GM18907 (cell line): Measurements from ENCODE around the gene UGT1A8.

Source experiments
- ATAC-seq: cut with Tn5 transposase; IDR thresholded peaks from one replicate; pipeline ENCODE4 v1.9.1; 2021; ENCODE audit warnings: mild to moderate bottlenecking, moderate library complexity; ENCODE audit not compliant: unreplicated experiment

UGT1A8 gene

DNA sequence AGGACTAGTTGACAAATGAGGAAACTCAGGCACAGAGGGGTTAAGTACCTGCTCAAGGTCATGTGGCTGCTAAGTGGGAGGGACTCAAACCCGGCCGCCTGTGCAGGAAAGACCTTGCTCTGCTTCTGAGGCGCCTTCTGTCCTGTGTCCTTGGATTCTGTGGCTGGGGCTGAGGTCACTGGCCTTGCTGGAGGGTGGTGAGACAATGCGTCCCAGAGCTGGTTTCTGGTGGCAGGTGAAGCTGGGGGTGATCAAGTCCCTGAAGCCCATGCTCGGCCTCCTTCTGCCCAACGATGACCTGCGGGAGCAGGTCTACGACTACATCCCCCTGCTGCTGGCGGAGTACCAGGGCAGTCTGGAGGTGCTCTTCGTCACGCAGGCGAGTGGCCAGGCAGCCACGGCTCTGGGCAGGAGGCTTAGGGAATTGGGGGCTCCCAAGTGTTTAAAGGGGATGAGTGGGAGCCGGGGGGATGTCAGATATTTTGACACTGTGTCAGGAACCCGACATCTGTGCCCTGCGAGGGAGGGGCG is 176.8 kb downstream of the UGT1A8 start:
- no peak for ATAC-seq

DNA sequence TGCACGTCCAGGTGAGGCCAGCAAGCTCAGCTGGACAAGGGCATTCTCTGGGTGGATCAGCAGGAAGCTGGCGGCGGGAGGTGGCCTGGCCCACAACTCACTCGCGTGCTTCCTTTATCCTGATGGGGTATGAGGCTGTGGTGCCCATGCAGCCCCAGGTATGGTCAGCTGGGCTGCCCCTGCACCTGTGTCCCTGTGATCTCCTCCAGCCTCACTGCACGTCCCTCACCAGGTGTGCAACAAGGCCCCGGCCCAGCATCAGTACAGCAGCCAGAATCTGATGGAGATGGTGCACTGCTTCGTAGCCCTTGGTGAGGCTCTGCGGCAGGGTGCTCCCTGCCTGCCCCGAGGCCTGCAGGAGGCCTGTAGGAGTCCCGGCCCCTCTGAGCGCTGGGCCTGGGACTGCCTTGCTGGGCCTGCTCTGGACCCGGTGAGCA is 178.3 kb downstream of the UGT1A8 start:
- ATAC-seq = no peak

DNA sequence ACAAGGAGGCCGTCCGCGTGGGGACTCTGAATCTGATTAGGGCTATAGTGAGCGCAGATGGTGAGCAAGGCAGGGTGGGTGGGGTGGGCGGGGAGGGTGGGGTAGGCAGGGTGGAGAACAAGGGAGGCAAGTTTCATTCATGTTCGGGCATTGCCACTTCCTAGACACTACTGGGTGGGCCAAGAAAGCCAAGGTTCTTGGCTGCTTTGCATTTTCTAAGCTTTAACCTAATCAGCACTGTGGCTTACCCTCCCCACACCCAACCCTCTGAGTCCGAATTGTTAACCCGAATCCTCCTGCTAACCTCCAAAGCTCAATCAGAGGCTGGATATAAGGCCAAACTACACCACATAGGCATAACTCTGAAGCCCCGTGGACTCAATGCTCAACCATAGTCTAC is 178.8 kb downstream of the UGT1A8 start:
- ATAC-seq = no peak

DNA sequence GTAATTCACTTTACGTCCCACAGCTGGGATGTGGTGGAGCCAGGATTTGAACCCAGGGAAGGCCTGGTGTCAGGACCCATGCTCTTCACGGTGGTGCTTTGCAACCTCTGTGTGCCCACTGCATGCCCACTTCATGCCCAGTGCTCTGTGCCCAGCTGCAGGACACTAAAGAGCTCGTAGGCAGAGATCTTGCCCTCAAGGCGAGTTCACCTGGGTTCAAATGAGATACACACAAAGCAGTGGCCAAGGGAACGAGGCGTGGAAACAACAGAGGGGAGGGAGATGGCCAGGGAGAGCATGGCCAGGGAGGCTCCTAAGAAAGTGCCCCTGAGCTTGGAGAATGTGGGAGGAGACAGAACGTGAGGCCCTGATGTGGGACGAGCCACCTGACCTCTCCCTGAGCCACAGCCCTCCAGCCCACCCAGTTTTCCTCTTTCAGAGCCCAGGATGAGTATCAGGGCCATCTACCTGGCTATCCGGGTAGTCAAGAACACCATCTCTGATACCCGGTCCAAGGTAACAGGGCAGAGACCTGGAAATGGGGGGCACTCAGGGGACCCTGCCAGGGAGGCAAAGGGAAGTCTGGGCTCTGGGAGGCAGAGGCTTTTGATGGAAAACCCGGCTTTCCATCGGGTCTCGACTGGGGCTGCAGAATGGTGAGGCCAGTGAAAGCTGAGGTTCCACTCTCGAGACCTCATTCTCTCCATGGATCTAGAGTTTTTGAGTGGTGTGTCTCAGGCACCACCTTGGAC is 181.1 kb downstream of the UGT1A8 start:
- ATAC-seq = no peak

DNA sequence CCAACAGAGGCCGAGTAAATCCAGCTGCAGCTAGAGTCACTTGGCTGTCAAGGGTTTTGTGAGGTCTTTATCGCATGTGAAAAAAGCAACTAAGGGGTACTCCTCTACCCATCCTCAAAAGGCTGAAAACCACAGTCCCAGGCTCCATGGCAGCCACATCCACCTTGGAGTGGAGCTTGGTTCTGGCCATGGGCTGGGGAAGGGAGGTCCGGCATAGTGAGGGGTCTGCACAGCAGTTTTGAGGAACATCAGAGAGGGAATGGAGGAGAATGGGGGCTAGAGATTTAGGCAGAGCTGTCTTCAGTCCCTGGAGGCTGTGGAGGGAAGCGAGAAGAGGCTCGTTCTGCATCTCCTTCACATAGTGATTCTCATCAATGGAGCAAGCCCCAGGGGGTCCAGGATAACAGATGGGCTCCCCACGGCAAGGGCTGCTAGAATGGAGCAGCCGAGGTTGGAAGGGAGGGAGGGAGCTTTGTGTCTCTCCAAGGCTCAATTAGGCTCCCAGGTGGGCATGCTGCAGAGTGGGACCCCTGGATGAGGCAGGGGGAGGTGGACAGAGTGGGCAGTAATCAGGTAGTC is 181.7 kb downstream of the UGT1A8 start:
- ATAC-seq = no peak

DNA sequence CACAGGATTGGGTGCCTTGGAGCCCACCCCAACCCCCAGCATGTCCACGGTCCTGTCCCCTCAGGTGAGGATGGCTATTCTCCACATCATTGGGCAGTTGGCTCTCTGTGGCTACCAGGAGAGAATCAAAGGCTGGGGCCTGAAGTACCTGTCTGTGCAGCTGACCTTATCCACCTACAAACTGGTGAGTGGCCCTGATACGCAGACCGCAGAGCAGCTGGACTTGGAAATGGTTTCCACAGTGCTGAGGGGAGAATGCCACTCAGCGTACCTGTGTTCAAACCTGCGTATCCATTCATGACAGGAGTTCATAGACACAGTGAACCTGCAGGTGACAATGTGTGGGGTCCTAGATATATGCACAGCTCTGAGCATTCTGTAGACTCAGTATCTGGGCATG is 182.3 kb downstream of the UGT1A8 start:
- ATAC-seq = no peak

DNA sequence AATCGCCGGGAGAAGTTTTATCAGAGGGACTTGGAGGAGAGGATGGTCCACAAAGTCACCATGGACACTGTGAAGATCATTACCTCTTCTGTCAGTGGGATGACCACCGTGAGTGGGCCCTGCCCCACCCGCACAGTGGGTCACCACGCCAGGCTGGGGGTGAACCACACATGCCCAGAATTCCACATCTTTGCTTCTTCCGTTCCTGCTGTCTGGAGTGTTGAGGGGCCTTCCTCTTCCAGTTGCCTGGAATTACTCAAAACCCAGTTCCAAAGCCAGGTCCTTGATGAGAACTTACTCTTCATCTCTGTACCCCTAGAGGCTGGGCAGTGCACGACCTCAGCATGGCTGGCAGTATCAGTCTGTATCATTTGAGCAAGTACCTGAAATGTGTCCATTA is 182.8 kb downstream of the UGT1A8 start:
- no peak for ATAC-seq

DNA sequence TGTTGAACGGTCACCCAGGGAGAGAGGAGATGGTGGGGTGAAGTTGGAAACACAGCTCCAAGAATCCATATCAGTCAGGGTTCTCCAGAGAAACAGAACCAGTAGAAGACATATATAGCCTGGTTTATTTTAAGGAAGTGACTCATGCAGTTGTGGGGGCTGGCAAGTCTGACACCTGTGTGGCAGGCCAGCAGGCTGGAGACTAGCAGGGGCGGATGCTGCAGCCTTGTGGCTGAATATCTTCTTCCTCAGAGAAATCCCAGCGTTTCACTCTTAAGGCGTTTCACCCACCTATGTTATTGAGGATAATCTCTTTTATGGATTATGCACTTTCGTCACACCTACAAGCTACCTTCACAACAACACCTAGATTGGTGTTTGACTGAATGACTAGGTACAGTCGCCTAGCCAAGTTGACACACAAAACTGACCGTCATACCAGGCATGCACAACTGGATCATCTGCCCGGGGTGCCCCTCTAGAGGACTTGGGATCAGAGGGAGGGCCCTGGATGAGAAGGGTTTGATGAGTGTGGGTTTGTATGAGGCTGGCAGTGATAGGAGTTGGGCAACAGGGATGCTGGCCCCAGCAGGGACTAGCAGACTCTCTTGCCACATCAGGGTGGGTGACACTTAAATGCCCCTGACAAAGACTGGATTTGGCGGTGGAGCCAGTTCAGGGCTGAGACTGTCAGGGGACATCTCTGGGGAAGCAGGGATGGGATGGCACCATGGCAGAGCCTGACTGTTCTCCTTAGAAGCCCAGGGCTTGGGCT is 184.1 kb downstream of the UGT1A8 start:
- ATAC-seq = no peak

DNA sequence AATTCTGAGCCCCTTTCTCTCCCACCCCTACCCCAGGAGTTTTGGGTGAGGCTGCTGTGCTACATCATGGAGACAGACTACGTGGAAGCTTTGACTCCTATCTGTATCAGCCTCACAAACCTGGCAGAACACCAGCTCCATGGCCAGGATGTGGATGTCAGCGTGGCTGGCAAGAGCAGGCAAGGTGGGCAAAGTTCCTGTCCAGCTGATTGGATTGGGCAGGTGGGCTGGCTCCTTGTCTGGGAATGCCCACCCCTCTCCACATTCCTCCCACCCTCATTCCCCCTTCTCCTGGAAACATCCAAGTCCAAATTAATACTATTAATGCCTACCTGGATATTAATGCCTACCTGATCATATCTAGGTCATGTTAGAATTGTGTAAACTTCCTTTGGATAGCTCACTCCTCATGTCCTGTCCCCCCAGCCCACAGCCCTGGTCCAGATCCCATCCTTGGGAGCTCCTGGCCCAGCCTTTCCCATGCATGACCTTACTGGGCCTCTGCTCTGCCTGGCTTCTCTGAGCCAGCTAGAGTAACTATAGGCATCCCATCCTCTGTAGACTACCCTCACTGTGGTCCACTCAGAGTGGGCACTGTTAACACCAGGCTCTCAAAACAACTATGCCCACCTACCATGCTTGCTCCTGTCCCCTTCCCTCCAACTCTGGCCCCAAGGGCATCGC is 184.8 kb downstream of the UGT1A8 start:
- no peak for ATAC-seq

DNA sequence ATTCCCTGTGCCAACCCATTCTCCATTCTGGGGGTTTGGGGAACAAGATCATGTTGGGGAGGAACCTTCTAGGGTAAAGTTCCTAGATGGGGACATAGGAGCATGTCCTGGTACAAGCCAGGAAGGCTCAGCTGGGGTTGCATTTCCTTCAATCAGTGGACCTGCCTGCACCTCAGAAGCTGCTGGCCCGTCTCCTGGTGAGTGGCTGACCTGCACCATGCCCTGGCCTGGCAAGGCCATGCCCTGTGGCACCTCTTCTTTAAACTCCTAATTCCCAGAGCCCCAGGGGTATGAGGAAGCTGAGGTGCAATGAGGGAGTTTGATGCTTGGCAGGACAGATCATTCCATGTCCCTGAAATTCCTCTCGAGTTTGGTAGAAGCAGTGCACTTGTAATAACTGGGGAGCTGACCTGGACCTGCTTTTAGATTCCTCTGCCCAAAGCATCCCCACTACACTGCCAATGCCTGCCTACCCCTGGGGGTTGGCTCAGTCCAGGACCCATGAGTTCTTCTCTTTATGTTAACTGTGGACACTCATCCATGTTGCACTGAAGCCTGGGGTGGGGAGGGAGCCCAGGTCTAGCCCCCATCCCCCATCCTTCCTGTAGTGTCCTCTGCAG is 186.0 kb downstream of the UGT1A8 start:
- ATAC-seq = no peak

DNA sequence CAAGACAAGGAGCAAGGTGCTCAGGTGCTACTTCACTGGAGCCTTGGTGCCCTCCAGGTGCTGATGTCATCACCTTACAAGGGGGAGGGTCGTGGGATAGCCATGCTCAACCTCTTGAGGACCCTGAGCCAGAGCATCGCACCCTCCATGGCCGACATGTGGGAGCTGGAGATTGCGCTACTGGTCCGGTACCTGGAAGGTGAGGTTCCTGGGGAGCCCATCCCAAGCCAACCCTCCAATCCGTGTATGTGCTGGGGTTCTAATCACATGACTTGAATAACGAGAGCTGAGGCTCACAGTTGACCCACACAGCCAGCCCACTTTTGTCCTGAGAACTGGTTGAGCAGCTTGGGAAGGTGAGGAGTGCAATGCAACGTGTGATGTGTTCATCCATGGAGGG is 186.6 kb downstream of the UGT1A8 start:
- no peak for ATAC-seq

DNA sequence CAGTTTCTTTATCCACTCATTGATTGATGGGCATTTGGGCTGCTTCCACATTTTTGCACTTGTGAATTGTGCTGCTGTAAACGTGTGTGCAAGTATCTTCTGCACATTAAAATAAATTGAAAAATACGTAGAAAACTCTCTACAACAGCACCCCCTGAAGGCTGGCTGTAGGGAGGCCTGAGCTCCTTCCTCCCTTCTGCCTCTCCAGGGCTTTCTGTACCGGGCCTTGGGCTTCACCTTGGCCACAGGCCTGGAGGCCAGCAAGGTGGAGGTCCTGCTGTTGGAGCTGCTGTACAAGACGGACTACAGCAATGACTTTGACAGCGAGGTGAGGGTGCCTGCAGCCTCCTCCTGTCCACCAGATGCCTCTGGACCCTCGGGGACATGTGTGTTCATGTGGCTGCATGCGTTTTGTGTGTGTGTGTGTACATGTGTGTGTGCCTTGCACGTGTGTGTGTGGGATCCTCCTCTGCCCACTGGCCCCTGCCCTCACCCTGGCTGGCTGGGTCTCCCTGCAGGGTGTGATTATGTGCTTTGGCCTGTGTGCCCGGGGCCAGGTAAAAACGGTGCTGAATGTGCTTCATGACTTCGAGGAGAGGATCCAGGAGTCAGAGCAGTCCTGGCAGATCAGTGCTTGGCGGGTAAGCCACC is 189.9 kb downstream of the UGT1A8 start:
- ATAC-seq = no peak

DNA sequence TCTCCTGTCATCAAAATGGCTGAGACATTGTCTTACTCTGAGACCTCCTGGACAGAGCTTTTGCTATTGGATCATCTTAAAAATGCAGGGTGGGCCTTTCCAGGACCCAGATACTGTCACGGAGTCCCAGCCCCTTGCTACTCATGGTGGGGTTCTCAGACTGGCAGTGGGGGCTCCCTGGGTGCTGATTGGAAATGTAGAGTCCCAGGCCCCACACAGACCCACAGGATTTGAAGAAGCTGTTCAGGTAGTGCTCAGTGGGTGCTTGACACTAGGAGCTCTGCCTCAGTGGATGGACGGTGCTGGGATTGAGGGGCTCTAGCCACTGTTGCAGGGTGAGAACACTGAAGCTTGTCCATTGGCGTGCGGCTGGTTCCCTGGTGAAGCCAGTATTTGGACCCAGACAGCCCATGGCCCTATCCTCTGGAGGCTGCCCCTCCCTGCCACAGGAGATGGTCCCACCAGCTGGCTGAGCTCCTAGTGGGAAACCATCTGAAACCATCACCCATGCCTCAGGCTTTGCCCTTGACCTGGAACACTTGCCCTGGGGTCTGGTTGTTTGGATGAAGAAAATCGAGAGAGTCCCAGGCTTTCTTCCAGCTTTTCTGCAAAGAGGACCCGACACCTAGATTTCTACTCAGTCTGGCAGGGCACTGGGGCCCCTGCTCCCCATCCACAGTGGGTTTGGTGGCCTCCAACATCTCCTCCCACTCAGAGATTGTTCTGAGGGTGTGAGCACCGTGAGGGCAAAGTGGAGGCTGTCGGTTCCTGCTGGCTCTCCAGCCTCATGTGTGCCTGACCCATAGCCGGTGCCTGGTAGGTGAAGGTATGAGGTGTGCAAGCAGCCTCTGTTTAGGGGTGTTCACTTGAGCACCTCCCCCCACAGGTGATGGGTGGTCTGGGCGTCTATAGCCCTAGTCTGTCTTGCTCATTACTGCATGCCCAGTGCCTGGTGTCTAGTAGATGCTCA is 190.8 kb downstream of the UGT1A8 start:
- no peak for ATAC-seq

DNA sequence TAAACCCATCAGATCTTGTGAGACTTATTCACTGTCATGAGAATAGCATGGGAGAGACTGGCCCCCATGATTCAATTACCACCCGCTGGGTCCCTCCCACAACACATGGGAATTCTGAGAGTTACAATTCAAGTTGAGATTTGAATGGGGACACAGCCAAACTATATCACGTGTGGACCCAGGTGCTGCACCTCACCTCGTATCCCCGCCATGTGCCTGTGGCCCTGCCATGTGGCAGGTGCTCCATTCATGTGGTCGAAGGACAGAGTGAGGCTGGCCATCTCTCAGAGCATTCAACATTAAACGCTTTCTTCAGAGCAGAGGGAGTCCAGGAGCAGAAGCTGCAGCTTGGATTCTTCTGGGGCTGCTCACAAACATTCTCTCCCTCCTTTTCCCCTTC is 193.0 kb downstream of the UGT1A8 start:
- ATAC-seq = no peak

DNA sequence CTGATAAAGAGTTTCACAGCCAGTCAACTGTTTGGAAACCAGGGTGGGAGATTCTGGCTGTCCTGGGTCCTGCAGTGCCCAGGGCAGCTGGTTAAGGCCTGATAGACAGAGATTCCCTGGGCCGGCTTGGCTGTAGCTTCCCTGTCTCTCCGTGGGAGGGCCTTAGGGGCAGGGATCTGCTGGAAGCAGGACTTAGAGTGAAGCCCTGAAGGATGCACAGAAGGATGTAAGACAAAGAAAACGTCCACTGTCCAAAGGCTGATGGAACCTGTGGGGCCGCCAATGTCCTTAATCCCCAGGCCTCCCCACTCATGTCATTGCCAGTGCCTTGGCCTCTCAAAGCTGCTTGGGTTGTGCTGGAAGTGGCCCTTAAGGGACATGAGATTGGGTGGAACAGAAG is 193.7 kb downstream of the UGT1A8 start:
- ATAC-seq = no peak

DNA sequence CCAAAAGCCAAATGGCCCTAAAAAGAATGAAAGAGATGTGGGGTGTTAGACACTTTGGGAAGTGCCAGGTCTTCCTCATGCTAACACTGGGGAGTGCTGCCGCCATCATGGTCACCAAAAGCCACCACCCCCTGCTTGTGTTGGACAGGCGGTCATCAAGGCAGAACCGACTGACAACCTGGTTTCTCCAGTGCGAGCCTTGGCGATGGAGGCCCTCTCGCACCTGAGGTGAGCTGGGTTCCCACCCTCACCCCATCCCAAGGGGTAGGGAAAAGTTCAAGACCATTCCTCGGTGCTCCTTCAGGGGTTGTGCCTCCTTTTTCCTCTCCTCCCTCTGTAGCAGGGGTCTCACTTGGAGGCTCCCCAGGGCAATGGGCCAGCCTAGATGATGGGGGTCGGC is 194.3 kb downstream of the UGT1A8 start:
- no peak for ATAC-seq

DNA sequence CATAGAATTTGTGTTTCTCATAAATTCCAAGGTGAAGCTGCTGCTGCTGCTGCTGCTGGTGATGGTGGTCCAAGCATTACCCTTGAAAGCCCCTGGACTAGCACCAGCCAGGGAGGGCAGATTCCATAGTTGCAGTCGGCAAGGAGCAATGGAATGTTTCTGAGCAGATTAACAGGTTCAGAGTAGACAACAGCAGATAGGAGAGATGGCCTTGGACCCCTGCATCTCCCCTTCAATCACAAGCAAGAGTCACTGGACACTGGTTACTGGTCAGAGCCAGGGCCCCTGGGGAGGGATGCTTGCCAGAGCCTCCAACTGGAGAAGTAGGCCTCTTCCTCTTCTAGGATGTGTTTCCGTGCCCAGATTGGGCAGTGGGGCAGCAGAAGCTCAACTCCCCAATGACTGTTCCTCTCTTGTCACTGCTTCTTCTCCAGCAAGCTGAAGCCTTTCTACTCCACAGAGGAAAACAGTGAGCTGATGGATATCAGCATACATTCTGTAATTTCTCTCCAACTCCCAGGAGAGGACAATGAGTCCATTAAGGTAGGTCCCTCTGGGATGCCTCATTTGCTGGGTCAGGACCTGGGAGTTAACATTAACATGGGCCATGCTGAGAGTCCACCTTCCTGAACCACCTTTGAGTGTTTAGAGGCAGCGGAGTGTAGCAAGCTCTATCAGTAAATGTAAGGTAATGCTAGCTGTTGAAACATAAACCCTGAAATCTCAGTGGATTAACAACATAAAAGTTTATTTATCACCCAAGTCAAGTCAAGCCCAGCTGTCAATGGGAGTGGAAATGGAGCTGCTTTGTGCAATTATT is 196.0 kb downstream of the UGT1A8 start:
- ATAC-seq = no peak
